GM10847 (cell line): Measurements from ENCODE around the gene GULP1.

Experiments used
- POLR2A ChIP-seq: IDR thresholded peaks from 2 replicates; pipeline ENCODE4 v1.6.1; 2011; ENCODE audit not compliant: insufficient read length; ENCODE audit errors: extremely low read depth

GULP1 gene

GRCh38 chr2:188282907-188283306, 8.8 kb upstream of the GULP1 start:
- TF ChIP-seq POLR2A = no peak

- TF ChIP-seq POLR2A = no peak
Measured at GRCh38 chr2:188285049-188285448, 6.6 kb upstream of the GULP1 start.

GRCh38 chr2:188285774-188286173, 5.9 kb upstream of the GULP1 start:
- TF ChIP-seq POLR2A = no peak

- TF ChIP-seq POLR2A = no peak
Measured at GRCh38 chr2:188291142-188291616, 495 bp upstream of the GULP1 start.

GRCh38 chr2:188292348-188293239, 920 bp downstream of the GULP1 start:
- no peak for TF ChIP-seq POLR2A

GRCh38 chr2:188293601-188294351, 2.1 kb downstream of the GULP1 start:
- TF ChIP-seq POLR2A = no peak

GRCh38 chr2:188294352-188294926, 2.8 kb downstream of the GULP1 start:
- TF ChIP-seq POLR2A = no peak

- no peak for TF ChIP-seq POLR2A
Measured at GRCh38 chr2:188295067-188295685, 3.5 kb downstream of the GULP1 start.

- TF ChIP-seq POLR2A = no peak
Measured at GRCh38 chr2:188297978-188298377, 6.3 kb downstream of the GULP1 start.

- no peak for TF ChIP-seq POLR2A
Measured at GRCh38 chr2:188303363-188304031, 11.8 kb downstream of the GULP1 start.

GRCh38 chr2:188305271-188305670, 13.6 kb downstream of the GULP1 start:
- no peak for TF ChIP-seq POLR2A

- TF ChIP-seq POLR2A = no peak
Measured at GRCh38 chr2:188306271-188306670, 14.6 kb downstream of the GULP1 start.

- TF ChIP-seq POLR2A = no peak
Measured at GRCh38 chr2:188307850-188308283, 16.2 kb downstream of the GULP1 start.

- no peak for TF ChIP-seq POLR2A
Measured at GRCh38 chr2:188308483-188308882, 16.8 kb downstream of the GULP1 start.

- TF ChIP-seq POLR2A = no peak
Measured at GRCh38 chr2:188309364-188309763, 17.7 kb downstream of the GULP1 start.
